Measurements from ENCODE around the gene GORAB. TPM values are rescaled to one million over a fixed set of nuclear protein-coding genes. Genes with fewer than 3 reads are reported as not detected.

GORAB gene
- total and polyA plus RNA-seq, 4 donors = 7.6 to 17.3 (median 11.9) TPM

DNA sequence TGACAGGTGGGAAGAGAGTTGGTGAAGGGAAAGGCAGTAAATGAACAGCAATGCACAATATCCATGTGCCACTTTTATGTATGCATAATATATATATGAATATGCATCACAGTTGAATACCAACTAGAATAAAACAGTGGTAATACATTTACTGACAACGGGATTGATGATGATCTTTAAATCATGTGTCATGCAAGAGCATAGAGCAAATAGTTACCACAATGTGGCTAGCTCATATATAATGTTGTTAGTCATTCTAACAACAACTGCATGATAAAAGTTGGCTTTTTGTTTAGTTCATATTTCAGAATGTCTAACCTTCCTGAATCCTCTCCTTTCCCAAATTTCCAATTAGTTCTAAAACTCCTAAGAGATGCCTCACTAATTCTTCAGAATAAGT is 46.4 kb downstream of the GORAB start:
- WGBS, 2 donors = 74 to 88% methylated on average over 1 of the region's 1 CpG
- ATAC-seq (ENCODE audit: insufficient read depth, low FRiP score) = no peak

DNA sequence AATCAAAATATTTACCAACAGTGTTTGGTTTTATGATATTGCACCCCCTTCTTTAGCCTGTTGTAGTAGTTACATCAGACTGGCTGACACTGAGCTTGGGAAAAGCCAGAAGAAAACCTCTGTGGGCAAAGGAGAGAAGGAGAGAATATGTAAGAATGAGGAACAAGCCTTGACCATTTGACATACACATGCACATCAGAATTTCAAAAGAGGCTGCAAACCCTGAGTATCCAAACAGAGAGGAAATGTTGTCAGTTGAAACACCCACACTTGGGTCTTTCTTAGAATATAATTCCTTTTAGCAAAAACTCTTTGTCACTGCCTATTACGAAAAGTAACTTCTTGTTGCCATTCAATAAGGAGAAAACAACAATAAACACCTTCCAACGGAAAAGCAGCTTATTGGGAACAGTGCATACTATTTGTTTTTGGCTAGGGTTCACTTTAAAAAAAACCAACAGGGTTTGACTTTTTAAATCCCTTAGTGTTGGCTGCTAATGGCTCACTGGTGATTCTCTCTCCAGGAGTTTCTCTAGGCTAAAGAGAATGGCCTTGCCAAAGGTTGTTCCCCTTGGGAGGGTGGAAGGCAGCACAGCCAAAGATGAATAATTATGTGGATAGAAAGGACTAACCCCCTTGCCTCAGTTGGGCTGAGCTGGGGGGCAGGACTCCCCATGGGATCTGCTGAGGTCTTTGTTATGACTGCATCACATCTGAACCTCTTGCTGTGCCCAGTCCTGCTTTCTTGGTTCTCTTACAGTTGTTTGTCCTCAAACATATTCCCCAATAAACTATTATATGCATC is 48.9 kb downstream of the GORAB start:
- peaks cover 0 to 2% (median 0%) of the 10 kb centered on the region in 5 donors for H3K4me1 ChIP-seq (ENCODE audit: control insufficient read depth in 5 of 5, insufficient read depth in 5 of 5, low read length in 5 of 5)
- DNase-seq = no peak
- peak overlapping the region in 1 of 2 donors; percentile 31 for H3K27ac ChIP-seq (ENCODE audit: low read depth in 1 of 2, low read length in 1 of 2)
- ATAC-seq (ENCODE audit: insufficient read depth, low FRiP score) = no peak
- H3K4me3 ChIP-seq = no peak overlapping the region
- no peak overlapping the region for H3K9ac ChIP-seq (ENCODE audit: insufficient read depth in 1 of 2, low read length in 2 of 2)
- peaks cover 0 to 2% (median 0%) of the 10 kb centered on the region in 3 donors for H3K27me3 ChIP-seq (ENCODE audit: control insufficient read depth in 3 of 3, insufficient read depth in 3 of 3, low read length in 2 of 3)
- no peaks in the 10 kb centered on the region for H3K36me3 ChIP-seq (ENCODE audit: control insufficient read depth in 4 of 4, insufficient read depth in 4 of 4, low read length in 4 of 4)
- 20 to 47% methylated on average over 2 of the region's 2 CpGs for WGBS, 2 donors
- no peak for TF ChIP-seq CTCF (IDR thresholded peaks at IDR 0.05; ENCODE audit: control extremely low read depth, extremely low read depth)
- no peaks in the 10 kb centered on the region for H3K9me3 ChIP-seq (ENCODE audit: control insufficient read depth in 4 of 4, insufficient read depth in 3 of 4, low read length in 3 of 4)

More for the DNA sequence above, 46.4 kb downstream of the GORAB start:
- H3K36me3 ChIP-seq (ENCODE audit: control insufficient read depth in 4 of 4, insufficient read depth in 4 of 4, low read length in 4 of 4) = no peaks in the 10 kb centered on the region
- TF ChIP-seq CTCF (IDR thresholded peaks at IDR 0.05; ENCODE audit: control extremely low read depth, extremely low read depth) = no peak
- no peak overlapping the region for H3K4me3 ChIP-seq
- H3K9ac ChIP-seq (ENCODE audit: insufficient read depth in 1 of 2, low read length in 2 of 2) = no peak overlapping the region
- H3K27me3 ChIP-seq (ENCODE audit: control insufficient read depth in 3 of 3, insufficient read depth in 3 of 3, low read length in 2 of 3) = peaks cover 0 to 2% (median 0%) of the 10 kb centered on the region in 3 donors
- H3K9me3 ChIP-seq (ENCODE audit: control insufficient read depth in 4 of 4, insufficient read depth in 3 of 4, low read length in 3 of 4) = no peaks in the 10 kb centered on the region
- no peak overlapping the region for H3K27ac ChIP-seq (ENCODE audit: low read depth in 1 of 2, low read length in 1 of 2)
- peaks cover 0 to 2% (median 0%) of the 10 kb centered on the region in 5 donors for H3K4me1 ChIP-seq (ENCODE audit: control insufficient read depth in 5 of 5, insufficient read depth in 5 of 5, low read length in 5 of 5)
- DNase-seq = no peak

- Histone ChIP-seq H3K27me3 (ENCODE audit: control insufficient read depth in 3 of 3, insufficient read depth in 3 of 3, low read length in 2 of 3) (peaks cover 0 to 2% (median 0%) of the 10 kb centered on the region in 3 donors), H3K36me3 (ENCODE audit: control insufficient read depth in 4 of 4, insufficient read depth in 4 of 4, low read length in 4 of 4) (no peaks in the 10 kb centered on the region), H3K4me1 (ENCODE audit: control insufficient read depth in 5 of 5, insufficient read depth in 5 of 5, low read length in 5 of 5) (peaks cover 0 to 2% (median 0%) of the 10 kb centered on the region in 5 donors), H3K9ac (ENCODE audit: insufficient read depth in 1 of 2, low read length in 2 of 2) (no peak overlapping the region), H3K9me3 (ENCODE audit: control insufficient read depth in 4 of 4, insufficient read depth in 3 of 4, low read length in 3 of 4) (no peaks in the 10 kb centered on the region), H3K4me3 (no peak overlapping the region), H3K27ac (ENCODE audit: low read depth in 1 of 2, low read length in 1 of 2) (no peak overlapping the region)
- WGBS, 2 donors = 84 to 87% methylated on average over 3 of the region's 3 CpGs
- ATAC-seq (ENCODE audit: insufficient read depth, low FRiP score) = no peak
- DNase-seq = no peak
- no peak for TF ChIP-seq CTCF (IDR thresholded peaks at IDR 0.05; ENCODE audit: control extremely low read depth, extremely low read depth)
These were observed 51.2 kb downstream of the GORAB start for GRCh38 chr1:170583186-170583585.
